ENCODE data around the gene ATP1A3. TPM values are rescaled to one million over a fixed set of nuclear protein-coding genes. Genes with fewer than 3 reads are reported as not detected.

The ATP1A3 gene
- total and polyA plus RNA-seq, 12 donors = 0.11 to 35.0 (median 5.7) TPM; not detected in 1

- peaks cover 0 to 11% of the 10 kb centered on the region in 2 donors for H3K4me1 ChIP-seq (replicated peaks in 1 of 2)
- no peaks in the 10 kb centered on the region for H3K9me3 ChIP-seq (replicated peaks in 1 of 3)
- H3K4me3 ChIP-seq = no peak overlapping the region
- WGBS, 4 donors = 4 to 9% (median 6%) methylated on average over 11 to 17 of the region's 17 CpGs
- TF ChIP-seq CTCF (IDR thresholded peaks at IDR 0.05) = peak in 1 of 6 experiments; percentile 8
- no peak for TF ChIP-seq POLR2A (IDR thresholded peaks at IDR 0.05)
- H3K36me3 ChIP-seq (replicated peaks in 1 of 2) = no peaks in the 10 kb centered on the region
- H3K27me3 ChIP-seq = peaks cover 75% of the 10 kb centered on the region
- intact Hi-C loops (cut with DNase I) = loop anchor here in 1 of 2 donors (10.0 kb wide), 1 partner anchor 46 kb away; the partner anchor contains the start of gene ARHGEF1
- DNase-seq = no peak
- H3K27ac ChIP-seq = no peak overlapping the region
Observed at GRCh38 chr19:41930926-41931592, 63.0 kb downstream of the ATP1A3 start.

GRCh38 chr19:41930322-41930722 lies 63.7 kb downstream of the ATP1A3 start:
- H3K36me3 ChIP-seq (replicated peaks in 1 of 2) = no peaks in the 10 kb centered on the region
- peaks cover 75% of the 10 kb centered on the region for H3K27me3 ChIP-seq
- TF ChIP-seq CTCF (IDR thresholded peaks at IDR 0.05) (no peak), POLR2A (IDR thresholded peaks at IDR 0.05) (no peak)
- H3K27ac ChIP-seq = no peak overlapping the region
- H3K4me3 ChIP-seq = no peak overlapping the region
- intact Hi-C loops (cut with DNase I) = loop anchor here in 1 of 2 donors (10.0 kb wide), 1 partner anchor 46 kb away; the partner anchor contains the start of gene ARHGEF1
- H3K9me3 ChIP-seq (replicated peaks in 1 of 3) = no peaks in the 10 kb centered on the region
- no peak for DNase-seq
- 11 to 21% (median 16%) methylated on average over 1 to 7 of the region's 7 CpGs for WGBS, 4 donors
- H3K4me1 ChIP-seq (replicated peaks in 1 of 2) = peaks cover 0 to 11% of the 10 kb centered on the region in 2 donors

GRCh38 chr19:41929536-41930071 lies 64.4 kb downstream of the ATP1A3 start:
- 3 to 21% (median 15%) methylated on average over 8 to 14 of the region's 14 CpGs for WGBS, 4 donors
- no peak for TF ChIP-seq CTCF (IDR thresholded peaks at IDR 0.05)
- TF ChIP-seq POLR2A (IDR thresholded peaks at IDR 0.05) = no peak
- H3K4me3 ChIP-seq = no peak overlapping the region
- no peaks in the 10 kb centered on the region for H3K9me3 ChIP-seq (replicated peaks in 1 of 3)
- H3K27me3 ChIP-seq = peaks cover 78% of the 10 kb centered on the region
- peaks cover 0 to 11% of the 10 kb centered on the region in 2 donors for H3K4me1 ChIP-seq (replicated peaks in 1 of 2)
- H3K27ac ChIP-seq = no peak overlapping the region
- intact Hi-C loops (cut with DNase I) = loop anchor here in 1 of 2 donors (10.0 kb wide), 1 partner anchor 45 kb away; the partner anchor contains the start of gene ARHGEF1
- H3K36me3 ChIP-seq (replicated peaks in 1 of 2) = no peaks in the 10 kb centered on the region
- no peak for DNase-seq

- peaks cover 0 to 11% of the 10 kb centered on the region in 2 donors for H3K4me1 ChIP-seq (replicated peaks in 1 of 2)
- intact Hi-C loops (cut with DNase I) = no loop called here
- peak overlapping the region in 1 of 4 donors; percentile 48 for H3K4me3 ChIP-seq
- no peak overlapping the region for H3K27ac ChIP-seq
- DNase-seq = no peak
- TF ChIP-seq CTCF (IDR thresholded peaks at IDR 0.05) (no peak), POLR2A (IDR thresholded peaks at IDR 0.05) (no peak)
- WGBS, 4 donors = 3 to 5% (median 4%) methylated on average over 14 to 29 of the region's 29 CpGs
- peaks cover 85% of the 10 kb centered on the region for H3K27me3 ChIP-seq
- H3K36me3 ChIP-seq (replicated peaks in 1 of 2) = no peaks in the 10 kb centered on the region
- H3K9me3 ChIP-seq (replicated peaks in 1 of 3) = no peaks in the 10 kb centered on the region
Observed at GRCh38 chr19:41928754-41929535, 65.1 kb downstream of the ATP1A3 start.

Measured in adrenal gland (tissue), 12 donors.